Nephron (organoid): ENCODE data around the gene ATP5IF1.

Source experiments
- H3K27ac Mint-ChIP-seq, 3 experiments: 2 replicates each; pipeline ENCODE4 v1.8.0; 2020; ENCODE audit warnings: mixed read lengths in 3 of 3, mild to moderate bottlenecking in 2 of 3, moderate library complexity in 1 of 3
- H3K27me3 Mint-ChIP-seq: 2 replicates; pipeline ENCODE4 v1.8.0; 2021; ENCODE audit warnings: low read depth, mild to moderate bottlenecking, moderate library complexity, mixed read lengths
- H3K36me3 Mint-ChIP-seq: 2 replicates; pipeline ENCODE4 v1.8.0; 2020; ENCODE audit warnings: low read depth, mixed read lengths
- H3K4me1 Mint-ChIP-seq: 2 replicates; pipeline ENCODE4 v1.8.0; 2020; ENCODE audit warnings: mixed read lengths
- H3K4me3 Mint-ChIP-seq, 3 experiments: 2 replicates each; pipeline ENCODE4 v1.8.0; 2020; ENCODE audit warnings: mild to moderate bottlenecking in 3 of 3, mixed read lengths in 3 of 3, moderate library complexity in 2 of 3
- H3K9me3 Mint-ChIP-seq: 2 replicates; pipeline ENCODE4 v1.8.0; 2020; ENCODE audit warnings: mixed read lengths
- CTCF ChIP-seq, 3 experiments: fragments of 200-600 bp; sonication (generic); IDR thresholded peaks; one replicate each; pipeline ENCODE4 v1.5.0; 2021; ENCODE audit warnings: antibody characterized with exemption in 3 of 3; ENCODE audit not compliant: unreplicated experiment in 3 of 3

ATP5IF1 gene

GRCh38 chr1:28265577-28265976 is 29.7 kb downstream of the ATP5IF1 start:
- peaks cover 5% of the 10 kb centered on the region for H3K27me3 Mint-ChIP-seq

DNA sequence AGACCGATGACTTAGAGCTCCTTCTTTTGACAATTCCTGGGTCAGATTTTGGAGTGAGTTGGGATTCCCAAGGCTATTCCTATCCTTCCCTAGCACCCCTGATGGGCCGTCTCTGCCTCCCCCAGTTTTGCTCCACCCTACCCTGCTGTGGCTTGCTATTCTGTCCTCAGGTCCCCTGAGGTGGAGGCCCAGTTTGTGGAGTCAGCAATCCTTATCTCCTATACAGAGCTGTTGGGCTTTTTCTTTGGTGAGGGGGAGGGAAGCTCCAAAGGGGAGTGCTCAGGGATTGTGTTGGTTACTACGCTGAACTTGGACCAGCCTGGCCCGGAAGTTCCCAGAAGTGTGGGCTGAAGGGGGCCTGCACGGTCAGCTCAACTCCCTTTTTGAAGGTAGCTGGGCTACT is 31.0 kb downstream of the ATP5IF1 start:
- Mint-ChIP-seq H3K27ac (peak overlapping the region; percentile 79 to 94 (median 89)), H3K27me3 (peaks cover 5% of the 10 kb centered on the region), H3K4me1 (peaks cover 26% of the 10 kb centered on the region), H3K4me3 (peak overlapping the region in 2 of 3 experiments; percentile 35 to 51), H3K36me3 (peaks cover 8% of the 10 kb centered on the region), H3K9me3 (no peaks in the 10 kb centered on the region)
- TF ChIP-seq CTCF (IDR thresholded peaks at IDR 0.05; ENCODE audit: unreplicated experiment in 3 of 3): no peak

More at GRCh38 chr1:28265577-28265976, 29.7 kb downstream of the ATP5IF1 start:
- Mint-ChIP-seq H3K27ac (peak overlapping the region; percentile 62 to 80 (median 79)), H3K4me3 (peak overlapping the region; percentile 6 to 51 (median 19)), H3K36me3 (peaks cover 8% of the 10 kb centered on the region), H3K9me3 (no peaks in the 10 kb centered on the region), H3K4me1 (peaks cover 35% of the 10 kb centered on the region)
- TF ChIP-seq CTCF (IDR thresholded peaks at IDR 0.05; ENCODE audit: unreplicated experiment in 3 of 3): no peak

DNA sequence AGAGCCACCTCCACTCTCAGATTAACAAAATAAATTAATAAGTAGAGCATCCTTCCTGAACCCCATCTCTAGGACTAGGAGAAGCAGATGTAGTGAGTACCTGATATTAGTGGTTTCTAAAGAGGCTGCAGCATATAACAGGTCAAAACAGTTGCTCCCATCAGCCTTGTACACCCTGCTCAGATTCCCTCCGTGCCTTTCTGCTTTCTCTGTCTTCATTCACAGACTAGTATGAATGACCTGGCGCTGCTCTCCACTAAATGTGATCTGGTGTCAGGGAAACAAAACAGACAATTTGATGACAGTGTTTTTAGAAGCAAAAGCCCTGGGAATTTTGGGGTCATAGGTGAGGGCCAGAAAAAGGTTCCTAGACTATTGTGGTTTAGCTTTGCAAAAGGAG is 31.7 kb downstream of the ATP5IF1 start:
- peaks cover 26% of the 10 kb centered on the region for H3K4me1 Mint-ChIP-seq
- H3K4me3 Mint-ChIP-seq: no peak overlapping the region
- peaks cover 4% of the 10 kb centered on the region for H3K27me3 Mint-ChIP-seq
- TF ChIP-seq CTCF (IDR thresholded peaks at IDR 0.05; ENCODE audit: unreplicated experiment in 3 of 3): no peak
- H3K9me3 Mint-ChIP-seq: no peaks in the 10 kb centered on the region
- H3K36me3 Mint-ChIP-seq: peaks cover 11% of the 10 kb centered on the region
- peak overlapping the region; percentile 26 to 77 (median 42) for H3K27ac Mint-ChIP-seq

DNA sequence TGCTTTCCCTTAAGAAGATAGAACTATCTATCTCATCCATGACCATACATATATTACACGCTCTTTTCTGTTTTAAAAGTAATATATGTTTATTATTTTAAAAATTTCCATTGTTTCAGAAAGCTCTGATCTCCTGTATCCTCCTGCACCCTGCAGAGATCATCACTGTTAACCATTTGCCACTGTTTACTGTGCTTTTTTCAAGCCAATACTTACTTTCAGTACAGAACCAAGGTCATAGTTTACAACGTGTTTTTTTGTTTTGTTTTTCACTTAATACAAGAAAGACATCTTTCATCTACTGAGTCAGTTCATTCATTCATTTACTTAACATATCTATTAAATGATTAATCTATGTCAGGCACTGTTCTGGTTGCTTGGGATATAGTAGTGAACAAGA is 33.6 kb downstream of the ATP5IF1 start:
- H3K36me3 Mint-ChIP-seq: peaks cover 26% of the 10 kb centered on the region
- TF ChIP-seq CTCF (IDR thresholded peaks at IDR 0.05; ENCODE audit: unreplicated experiment in 3 of 3): no peak

DNA sequence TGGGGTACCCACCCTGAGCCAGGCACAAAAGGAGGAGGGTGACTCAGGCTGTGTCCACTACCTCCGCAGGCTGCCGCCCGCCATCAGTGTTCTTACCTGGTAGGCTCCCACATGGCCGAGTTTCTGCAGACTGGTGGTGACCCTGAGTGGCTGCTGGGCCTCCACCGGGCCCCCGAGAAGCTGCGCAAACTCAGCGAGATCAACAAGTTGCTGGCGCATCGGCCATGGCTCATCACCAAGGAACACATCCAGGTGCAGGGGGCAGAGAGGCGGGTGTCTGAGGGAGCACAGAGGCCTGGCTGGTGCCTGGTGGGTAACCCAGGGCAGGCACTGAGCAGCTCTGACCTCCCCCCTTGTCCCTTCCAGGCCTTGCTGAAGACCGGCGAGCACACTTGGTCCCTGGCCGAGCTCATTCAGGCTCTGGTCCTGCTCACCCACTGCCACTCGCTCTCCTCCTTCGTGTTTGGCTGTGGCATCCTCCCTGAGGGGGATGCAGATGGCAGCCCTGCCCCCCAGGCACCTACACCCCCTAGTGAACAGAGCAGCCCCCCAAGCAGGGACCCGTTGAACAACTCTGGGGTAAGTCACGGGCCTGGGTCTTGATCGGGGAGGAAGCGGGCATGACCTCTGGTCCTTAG is 36.4 kb downstream of the ATP5IF1 start:
- Mint-ChIP-seq H3K4me1 (peaks cover 6% of the 10 kb centered on the region), H3K9me3 (no peaks in the 10 kb centered on the region), H3K27me3 (no peaks in the 10 kb centered on the region), H3K36me3 (peaks cover 35% of the 10 kb centered on the region), H3K4me3 (no peak overlapping the region), H3K27ac (no peak overlapping the region)
- no peak for TF ChIP-seq CTCF (IDR thresholded peaks at IDR 0.05; ENCODE audit: unreplicated experiment in 3 of 3)

More for the DNA sequence above, 33.6 kb downstream of the ATP5IF1 start:
- Mint-ChIP-seq H3K9me3 (no peaks in the 10 kb centered on the region), H3K27ac (no peak overlapping the region), H3K4me1 (peaks cover 21% of the 10 kb centered on the region), H3K27me3 (no peaks in the 10 kb centered on the region), H3K4me3 (no peak overlapping the region)
